Hematopoietic multipotent progenitor cell treated with erythropoietin and hydrocortisone succinate and interleukin-3 and kit ligand, for 4 days (in vitro differentiated cells): ENCODE measurements around the gene DMP1.

Experiments used
- DNase-seq: peaks from one replicate; pipeline ENCODE4 v3.0.0-alpha.2; 2015

DMP1 gene, protein sequence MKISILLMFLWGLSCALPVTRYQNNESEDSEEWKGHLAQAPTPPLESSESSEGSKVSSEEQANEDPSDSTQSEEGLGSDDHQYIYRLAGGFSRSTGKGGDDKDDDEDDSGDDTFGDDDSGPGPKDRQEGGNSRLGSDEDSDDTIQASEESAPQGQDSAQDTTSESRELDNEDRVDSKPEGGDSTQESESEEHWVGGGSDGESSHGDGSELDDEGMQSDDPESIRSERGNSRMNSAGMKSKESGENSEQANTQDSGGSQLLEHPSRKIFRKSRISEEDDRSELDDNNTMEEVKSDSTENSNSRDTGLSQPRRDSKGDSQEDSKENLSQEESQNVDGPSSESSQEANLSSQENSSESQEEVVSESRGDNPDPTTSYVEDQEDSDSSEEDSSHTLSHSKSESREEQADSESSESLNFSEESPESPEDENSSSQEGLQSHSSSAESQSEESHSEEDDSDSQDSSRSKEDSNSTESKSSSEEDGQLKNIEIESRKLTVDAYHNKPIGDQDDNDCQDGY

DNA sequence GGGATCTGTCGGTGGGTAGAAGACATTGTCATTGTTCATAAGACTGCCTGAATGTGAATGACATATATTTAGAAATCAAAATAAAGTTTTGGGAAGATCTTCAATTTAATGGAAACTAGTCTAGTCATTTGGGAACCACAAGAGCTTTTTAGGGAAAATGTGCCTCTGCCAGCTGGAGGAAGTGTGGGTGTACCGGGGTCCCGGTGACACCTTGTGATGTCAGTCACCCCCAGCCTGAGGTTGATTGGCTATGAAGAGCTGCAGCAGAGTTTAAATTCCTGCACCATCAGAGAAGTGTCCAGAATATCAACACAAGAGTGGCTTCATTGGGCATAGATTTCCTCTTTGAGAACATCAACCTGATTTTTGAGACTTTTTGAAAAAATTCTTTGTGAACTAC, at the start of gene DMP1:
TSS of gene DMP1 (plus strand) at position 301 of the 400 bp plus-strand sequence. CDS start 6,213 bp downstream, outside the sequence.
- DNase-seq = no peak

DNA sequence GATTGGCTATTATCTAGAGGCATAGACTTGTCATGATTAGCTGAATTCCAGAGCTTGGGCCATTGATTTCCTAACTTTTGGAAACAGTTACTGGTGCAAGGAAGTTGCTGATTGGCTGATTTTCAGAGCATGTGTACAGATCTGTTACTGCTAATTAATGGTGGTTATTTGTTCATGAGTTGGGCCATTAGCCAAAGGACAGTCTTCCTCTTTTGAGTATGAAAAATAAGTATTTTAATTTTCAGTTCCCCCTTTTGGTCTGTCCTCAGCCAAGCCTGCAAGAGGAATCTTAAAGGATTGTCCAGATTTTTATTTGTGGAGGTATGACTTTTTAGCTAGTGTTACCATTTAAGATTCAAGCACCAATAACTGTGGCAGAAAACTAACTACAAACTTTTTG, 48.7 kb upstream of the DMP1 start:
- DNase-seq = no peak

DNA sequence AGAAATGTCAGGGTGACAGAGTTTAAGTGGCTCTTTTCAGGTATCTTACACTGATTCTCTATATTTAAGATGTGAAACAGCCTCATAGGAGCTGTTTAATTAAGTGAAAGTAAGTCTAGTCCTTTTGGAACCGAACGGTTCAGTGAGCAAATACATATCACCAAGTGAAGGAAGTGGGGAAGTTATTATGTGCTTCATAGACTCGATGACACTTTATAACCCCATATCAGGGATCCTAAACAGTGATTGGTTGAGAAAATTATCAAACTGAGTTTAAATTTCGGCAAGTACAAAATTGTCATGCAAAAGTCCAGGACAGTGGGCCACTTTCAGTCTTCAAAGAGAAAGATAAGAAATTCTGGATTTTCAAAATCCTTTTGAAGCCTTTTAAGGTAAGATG, 41.9 kb upstream of the DMP1 start, which contains the start of gene DSPP:
TSS of gene DSPP (plus strand) at position 301 of the 400 bp plus-strand sequence. CDS start 2,380 bp downstream, outside the sequence.
- no peak for DNase-seq

DNA sequence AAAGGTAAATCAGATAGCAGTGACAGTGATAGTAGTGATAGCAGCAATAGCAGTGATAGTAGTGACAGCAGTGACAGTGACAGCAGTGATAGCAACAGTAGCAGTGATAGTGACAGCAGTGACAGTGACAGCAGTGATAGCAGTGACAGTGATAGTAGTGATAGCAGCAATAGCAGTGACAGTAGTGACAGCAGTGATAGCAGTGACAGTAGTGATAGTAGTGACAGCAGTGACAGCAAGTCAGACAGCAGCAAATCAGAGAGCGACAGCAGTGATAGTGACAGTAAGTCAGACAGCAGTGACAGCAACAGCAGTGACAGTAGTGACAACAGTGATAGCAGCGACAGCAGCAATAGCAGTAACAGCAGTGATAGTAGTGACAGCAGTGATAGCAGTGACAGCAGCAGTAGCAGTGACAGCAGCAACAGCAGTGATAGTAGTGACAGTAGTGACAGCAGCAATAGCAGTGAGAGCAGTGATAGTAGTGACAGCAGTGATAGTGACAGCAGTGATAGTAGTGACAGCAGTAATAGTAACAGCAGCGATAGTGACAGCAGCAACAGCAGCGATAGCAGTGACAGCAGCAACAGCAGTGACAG, 35.7 kb upstream of the DMP1 start:
- DNase-seq = no peak

DNA sequence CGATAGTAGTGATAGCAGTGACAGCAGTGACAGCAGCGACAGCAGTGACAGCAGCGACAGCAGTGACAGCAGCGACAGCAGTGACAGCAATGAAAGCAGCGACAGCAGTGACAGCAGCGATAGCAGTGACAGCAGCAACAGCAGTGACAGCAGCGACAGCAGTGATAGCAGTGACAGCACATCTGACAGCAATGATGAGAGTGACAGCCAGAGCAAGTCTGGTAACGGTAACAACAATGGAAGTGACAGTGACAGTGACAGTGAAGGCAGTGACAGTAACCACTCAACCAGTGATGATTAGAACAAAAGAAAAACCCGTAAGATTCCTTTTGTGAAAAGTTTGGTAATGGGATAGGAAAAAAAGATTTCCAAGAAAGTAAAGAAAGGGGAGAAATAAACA, 33.8 kb upstream of the DMP1 start:
- DNase-seq = no peak

DNA sequence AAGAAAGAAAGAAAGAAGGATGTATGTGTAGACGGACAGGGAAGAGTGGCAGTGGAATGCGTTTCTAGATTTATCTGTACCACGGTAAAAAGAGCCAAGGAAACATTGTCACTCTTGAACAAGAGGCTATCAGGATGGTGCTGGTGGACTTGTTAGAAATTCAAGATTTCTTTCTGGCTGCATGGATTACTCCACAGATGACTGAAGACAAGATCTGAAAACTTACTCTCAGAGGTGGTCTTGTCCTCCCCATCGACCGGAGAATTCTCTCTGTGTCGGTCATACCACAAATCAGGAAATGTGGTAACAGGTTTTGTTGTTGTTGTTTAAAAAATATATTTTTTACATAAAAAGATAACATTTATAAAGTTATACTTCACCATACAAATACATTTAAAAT, 30.0 kb upstream of the DMP1 start:
- no peak for DNase-seq

DNA sequence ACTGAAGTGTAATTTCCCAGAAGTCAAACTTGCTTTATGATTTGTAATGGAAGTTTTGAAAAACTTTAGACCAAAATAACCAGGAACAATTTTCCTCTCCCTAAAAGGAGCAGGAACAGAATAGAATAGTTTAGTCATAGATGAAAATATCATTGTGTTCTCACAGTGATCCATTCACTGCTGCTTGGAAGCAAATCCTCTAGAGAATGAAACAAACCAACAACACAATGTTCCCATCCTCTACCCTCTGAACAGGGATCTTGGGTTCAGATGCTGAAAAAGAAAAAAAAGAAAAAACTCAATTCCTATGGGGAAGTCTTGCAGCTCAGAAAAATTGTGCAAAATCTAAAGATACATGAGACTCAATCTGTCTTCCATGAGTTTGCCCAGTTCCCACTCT, 29.6 kb upstream of the DMP1 start:
- no peak for DNase-seq

DNA sequence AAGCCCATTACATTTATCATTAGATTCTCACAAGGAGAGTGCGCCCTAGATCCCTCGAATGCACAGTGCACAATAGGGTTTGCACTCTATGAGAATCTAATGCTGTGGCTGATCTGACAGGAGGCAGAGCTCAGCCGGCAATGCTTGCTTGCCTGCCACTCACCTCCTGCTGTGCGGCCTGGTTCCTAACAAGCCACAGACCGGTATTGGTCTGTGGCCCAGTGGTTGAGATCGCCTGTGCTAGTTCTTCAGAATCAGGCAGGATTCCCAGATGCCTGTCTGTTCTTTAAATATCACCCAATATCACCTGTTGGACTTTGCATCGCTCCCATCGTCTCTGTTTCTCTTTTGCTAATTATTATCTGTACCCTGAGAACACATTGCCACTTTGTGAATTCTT, 27.8 kb upstream of the DMP1 start:
- DNase-seq = no peak

DNA sequence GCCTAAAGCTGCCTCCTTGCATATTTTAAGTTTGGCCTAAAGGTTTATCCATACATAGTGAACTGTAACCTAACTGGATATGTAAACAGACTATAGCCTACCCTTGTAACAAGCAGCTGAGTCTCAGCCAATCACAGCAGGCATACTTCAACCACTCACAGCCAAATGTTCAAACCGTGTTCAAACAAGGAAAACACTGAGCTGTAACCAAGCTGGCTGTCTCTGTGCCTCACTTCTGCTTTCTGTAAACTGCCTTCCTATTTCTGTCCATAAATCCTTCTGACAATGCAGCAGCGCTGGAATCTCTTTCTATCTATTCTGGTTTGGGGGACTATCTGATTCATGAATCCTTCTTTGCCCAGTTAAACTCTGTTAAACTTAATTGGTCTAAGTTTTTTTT, 25.4 kb upstream of the DMP1 start:
- peak; percentile 33 for DNase-seq

DNA sequence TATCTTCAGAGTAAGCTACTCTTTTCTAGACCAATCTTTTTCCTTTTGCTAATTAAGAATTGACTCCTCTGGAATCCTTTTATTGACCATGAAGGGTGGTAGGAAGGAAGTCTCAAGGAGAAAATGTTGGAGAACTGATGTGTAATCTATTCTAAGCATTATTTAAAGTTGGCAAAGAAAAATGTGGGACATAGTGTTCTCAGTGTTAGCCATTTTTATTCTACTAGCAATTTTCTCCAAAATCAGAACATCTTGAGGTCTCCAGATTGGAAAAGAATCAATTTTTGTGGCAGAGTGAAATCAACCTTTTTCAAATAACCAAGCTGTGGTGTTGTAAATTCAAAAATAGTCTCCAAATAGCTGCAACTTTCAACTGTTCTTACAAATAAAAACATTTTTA, 18.4 kb upstream of the DMP1 start:
- DNase-seq = no peak

DNA sequence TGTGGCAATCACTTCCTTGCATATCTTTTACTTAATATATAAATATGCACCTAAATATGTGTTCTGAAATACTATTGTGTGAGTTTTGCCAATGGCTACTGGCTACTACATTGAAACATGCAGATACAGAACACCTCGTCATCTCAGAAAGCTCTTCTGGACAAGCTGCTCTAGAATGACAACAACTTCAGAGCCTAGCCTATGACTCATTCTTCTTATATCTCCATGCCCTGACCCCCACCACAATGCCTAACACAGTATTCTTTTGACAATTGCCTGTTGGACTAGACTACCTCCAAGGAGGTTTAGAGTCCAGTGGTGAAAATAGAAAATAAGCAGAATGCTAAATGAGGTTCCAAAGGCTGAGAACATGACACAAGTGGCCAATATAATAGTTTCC, 17.6 kb upstream of the DMP1 start:
- DNase-seq = no peak

DNA sequence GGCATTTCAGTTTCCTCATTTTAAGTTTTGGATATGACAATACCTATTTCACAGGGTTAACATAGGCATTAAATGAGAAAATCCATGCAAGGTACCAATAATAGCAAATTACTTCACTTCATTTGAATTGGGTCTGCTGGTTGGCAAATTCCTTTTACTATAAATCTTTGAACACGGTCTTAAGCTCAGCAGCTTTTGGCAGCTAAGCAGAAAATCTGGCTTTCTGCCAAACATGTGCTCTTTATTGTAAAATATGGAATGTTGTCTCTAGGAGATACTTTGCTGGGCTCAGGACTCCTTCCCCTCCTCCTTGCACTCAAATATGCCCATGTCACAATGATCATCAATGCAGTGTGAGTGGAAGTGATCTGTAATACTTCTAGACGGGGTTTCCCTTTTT, 16.8 kb upstream of the DMP1 start:
- peak; percentile 10 for DNase-seq

DNA sequence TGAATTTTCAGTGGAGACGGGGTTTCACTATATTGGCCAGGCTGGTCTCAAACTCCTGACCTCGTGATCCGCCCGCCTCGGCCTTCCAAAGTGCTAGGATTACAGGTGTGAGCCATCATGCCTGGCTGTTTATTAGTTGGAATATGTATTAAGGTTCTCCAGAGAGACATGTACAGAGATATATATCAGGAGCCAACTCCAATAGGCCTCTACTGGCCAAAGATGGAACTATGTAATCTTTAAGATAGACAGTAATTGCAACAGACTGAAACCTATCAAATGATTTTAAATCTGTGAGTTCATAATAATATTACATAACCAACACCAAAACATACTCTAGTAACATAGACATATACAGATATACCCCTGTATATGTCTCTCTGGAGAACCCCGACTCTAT, 5.8 kb upstream of the DMP1 start:
- DNase-seq = no peak

DNA sequence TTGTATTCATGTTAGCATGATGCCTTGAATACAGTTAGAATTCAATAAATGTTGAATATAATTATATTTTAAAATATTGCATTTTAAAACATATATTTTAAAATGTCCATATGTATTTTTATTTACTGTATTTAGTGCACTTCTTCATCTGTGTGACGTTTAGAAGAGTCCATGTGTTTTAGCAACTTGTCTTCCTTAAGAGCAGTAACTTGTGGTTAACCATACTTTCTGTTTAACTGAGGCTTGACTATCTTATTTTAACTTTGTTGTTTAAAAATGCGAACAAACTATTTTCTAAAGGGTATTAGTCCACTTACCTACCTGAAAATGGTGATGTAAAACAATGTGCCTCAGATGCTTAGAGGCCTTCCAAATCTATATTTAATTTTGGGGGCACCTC, 858 bp downstream of the DMP1 start:
- no peak for DNase-seq

DNA sequence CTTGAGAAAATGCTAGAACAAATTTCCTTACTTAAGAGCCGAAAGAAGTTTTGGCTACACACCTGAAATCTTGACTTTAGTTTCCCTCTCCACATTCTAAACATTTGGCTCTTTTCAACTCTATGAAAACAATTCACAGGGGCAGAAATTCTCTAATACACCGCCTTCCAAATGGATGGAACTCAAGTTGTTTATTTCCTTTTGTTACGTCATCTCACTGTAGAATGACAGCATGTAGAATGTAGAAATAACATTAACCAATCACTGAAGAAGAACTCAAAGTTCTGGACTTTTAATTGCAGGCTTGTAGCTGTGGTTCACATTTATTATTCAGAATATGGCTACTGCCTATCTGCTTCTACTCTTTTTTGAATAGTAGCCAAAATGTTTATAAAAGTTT, 1.9 kb downstream of the DMP1 start:
- DNase-seq = no peak

DNA sequence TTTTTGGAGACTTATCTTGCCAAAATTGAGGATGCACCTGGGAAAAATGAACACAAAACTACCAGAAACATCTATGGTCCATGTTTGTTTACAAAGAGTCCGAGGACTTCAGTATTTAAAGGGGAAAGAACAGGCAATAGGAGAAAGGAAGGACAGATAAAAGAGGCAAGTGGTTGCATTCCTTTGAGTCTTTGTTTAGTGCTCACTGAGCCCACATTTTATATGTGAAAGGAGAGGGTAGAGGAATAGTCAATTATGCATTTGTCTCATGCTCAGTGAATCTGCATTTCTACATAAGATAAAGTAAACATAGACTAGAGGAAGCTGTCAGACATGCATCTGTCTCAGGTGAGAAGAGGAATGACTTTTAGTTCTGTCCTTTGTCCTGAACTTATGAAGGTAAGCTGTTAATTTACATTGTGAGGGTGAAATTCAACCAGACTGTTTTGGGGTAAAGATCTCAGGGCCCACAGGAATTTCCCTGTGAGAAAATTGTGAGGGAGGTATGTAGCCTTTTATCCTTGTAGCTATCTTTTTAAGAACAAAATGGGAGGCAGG, 4.5 kb downstream of the DMP1 start:
- no peak for DNase-seq

DNA sequence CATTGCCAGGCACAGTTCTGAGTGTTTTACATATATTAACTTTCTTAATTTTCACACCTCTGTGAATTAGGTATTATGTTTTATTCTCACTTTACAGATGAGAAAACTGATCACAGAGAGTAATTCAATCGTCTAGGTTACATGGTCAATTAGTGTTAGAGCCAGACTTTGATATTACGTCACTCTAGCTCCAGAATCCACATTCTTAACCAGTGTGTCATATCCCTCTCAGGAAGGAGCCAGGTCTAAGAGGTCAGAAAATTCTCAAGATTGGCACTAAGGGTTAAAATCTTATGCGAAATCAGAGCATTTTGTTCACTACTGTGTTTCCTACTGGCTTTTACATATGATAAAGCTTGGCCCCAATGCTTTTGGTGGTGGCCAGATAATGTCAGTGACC, 7.4 kb downstream of the DMP1 start:
- DNase-seq = no peak

DNA sequence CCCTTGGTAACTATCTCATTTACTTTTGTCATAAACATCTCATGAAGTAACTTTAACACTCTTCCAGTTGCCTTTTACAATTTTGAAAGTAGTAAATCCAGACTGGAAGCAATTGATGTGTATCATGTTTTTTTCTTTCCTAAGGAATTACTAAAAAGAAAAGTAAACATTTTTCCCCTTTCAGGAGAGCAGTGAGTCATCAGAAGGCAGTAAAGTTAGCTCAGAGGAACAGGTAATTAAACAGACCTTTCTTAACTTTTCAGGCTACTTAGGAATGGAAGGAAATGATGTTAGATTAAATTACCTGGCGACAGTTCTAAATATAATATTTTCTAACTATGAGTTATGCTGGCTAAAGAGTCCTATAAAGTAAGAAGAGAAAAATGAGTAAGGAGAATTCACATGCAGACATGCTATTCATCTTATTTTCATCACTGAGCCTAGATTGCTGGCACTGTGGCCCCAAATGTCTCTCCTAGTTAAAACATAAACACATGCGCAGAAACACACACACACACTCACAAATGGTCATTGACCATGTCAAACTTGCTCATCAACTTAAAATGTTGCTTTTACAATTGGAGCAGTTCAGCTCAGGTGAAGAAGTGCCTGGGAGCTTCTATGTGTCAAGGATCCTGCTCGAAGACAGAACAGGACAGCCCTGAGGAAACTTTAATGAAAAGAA, 9.3 kb downstream of the DMP1 start:
- DNase-seq = no peak

DNA sequence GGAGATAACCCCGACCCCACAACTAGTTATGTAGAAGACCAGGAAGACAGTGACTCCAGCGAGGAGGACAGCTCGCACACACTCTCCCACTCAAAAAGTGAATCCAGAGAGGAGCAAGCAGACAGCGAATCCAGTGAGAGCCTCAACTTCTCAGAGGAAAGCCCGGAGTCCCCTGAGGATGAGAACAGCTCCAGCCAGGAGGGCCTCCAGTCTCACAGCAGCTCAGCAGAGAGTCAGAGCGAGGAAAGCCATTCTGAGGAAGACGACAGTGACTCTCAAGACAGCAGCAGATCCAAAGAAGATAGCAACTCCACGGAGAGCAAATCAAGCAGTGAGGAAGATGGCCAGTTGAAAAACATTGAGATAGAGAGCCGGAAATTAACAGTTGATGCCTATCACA, 12.8 kb downstream of the DMP1 start:
- DNase-seq = no peak

DNA sequence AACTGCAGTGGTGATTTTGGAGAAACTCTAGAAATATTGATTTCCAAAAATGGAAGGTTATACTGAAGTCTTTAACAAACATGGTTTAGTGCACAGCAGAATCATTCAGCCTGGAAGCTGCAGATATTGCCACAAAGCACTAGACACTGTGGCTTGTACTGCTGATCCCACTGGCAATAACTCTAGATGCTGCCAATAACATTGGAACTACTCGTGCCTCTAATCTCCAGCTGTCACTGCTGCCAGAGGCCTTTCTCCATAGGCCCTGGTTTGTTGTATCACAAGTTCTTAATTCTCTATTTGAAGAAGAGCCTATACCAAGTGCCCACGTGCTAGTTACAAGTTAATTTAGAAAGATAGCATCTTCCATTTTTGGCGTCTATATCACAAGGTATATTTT, 19.3 kb downstream of the DMP1 start:
- DNase-seq = no peak

DNA sequence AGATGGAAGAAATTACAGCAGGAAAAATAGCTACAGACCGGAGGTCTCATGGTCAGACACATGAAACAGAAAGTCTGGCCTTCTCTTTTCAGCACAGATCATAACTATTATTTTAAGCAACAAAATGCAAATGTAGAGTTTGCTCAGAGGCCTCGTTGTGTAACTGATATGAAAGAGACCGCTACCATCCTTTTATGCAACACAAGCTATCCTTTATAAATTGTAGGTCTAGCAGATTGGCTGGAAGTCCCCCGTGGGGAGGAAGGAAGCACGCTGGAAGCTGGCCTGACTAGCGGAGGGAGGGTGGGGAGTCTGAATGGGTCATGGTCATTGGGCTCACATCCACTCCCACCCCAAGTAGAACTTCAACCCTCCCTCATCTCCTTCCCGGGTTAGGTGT, 27.7 kb downstream of the DMP1 start:
- no peak for DNase-seq

DNA sequence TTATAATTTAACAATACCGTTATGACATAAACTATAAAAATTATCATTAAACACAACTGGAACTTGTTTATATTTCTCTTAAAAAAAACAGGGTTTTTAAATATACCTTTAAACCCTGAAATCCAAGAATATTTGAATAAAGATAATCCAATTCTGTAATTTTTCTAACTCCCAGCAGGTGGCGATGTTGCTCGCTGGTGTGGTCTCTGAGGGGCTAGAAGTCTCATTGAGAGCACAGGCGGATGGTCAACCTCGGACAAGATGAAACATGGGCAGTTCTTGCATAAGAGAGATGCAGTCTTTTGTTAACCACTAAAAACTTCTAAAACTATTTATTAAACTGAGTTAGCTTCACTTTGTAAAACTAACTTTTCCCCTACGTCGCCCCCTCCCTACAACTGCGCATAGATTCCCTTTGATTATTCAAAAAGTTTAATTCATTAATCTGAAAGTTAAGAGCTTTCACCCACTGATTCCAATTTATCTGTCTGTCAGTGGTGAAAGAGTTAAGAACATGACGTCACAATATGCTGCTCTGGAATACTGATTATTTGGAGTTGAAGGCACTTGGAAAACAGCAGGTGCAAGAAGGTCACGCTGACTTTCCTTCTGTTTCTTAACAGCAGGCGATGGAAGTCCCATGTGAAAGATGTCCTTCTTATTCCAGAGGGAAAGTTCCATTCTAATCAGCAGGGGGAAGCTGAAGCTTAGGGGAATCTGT, 29.5 kb downstream of the DMP1 start:
- DNase-seq = peak; percentile 76

DNA sequence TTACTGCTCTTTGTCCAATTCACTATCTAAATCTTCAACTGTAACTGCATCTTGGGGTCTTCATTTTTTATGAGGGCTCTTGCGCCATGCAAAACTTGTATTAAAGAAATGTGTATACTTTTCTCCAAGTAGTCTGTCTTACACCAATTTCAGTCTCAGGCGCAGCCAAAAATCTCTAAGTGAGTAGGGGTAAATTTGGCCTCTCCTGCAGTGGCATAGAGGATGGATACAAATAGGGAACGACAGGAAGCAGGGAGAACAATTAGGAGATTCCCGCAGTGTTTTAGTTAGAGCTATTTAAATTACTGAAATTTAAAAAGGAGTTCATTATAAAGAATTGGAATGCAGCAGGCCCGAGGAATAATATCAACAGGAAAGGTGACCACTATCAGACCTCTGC, 30.2 kb downstream of the DMP1 start:
- DNase-seq = no peak
